ENCODE results near the gene RBFOX1.

The RBFOX1 gene

DNA sequence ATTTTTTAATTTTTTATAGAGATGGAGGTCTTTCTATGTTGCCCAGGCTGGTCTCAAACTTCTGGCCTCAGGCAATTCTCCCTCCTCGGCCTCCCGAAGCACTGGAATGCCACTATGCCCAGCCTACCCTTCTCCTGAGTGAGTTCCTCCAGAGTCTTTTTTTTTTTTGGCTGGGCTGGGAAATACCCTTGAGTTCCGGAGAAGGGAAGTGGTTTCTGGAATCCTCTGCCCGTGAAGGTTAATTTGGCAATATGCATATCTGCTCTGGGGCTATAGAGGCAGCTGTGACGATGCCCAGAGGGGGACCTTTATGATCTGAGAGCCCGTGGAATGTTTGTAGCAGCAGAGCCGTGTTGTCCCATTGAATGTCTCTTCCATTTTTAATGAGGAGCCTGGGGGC, 217.5 kb downstream of the RBFOX1 start:
- TF ChIP-seq, protein P1, sequence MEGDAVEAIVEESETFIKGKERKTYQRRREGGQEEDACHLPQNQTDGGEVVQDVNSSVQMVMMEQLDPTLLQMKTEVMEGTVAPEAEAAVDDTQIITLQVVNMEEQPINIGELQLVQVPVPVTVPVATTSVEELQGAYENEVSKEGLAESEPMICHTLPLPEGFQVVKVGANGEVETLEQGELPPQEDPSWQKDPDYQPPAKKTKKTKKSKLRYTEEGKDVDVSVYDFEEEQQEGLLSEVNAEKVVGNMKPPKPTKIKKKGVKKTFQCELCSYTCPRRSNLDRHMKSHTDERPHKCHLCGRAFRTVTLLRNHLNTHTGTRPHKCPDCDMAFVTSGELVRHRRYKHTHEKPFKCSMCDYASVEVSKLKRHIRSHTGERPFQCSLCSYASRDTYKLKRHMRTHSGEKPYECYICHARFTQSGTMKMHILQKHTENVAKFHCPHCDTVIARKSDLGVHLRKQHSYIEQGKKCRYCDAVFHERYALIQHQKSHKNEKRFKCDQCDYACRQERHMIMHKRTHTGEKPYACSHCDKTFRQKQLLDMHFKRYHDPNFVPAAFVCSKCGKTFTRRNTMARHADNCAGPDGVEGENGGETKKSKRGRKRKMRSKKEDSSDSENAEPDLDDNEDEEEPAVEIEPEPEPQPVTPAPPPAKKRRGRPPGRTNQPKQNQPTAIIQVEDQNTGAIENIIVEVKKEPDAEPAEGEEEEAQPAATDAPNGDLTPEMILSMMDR (IDR thresholded peaks at IDR 0.05; ENCODE audit: control insufficient read depth, extremely low read depth, insufficient read depth) = no peak

DNA sequence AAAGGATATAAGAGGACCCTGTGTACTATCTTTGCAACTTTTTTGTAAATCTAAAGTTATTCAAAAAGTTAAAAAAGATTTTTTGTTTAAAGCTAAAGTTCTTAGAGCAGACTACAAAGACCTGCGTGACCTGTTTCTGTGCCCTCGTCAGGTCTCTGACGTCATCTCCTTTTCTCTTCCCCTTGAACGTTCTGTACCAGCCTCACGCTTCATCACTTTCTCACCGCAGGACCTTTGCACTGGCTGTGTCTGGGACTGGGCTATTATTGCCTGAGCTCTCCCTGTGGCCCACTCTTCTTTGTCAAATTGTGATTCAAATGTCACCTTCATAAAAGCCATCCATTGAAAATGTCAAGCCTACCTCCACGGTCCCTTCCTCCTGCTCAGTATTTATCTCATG, 222.8 kb downstream of the RBFOX1 start:
- H3K4me3 ChIP-seq (ENCODE audit: low read depth, low read length) = no peak overlapping the region
- DNase-seq (ENCODE audit: low read depth) = no peak
- TF ChIP-seq, protein P1 (IDR thresholded peaks at IDR 0.05; ENCODE audit: control insufficient read depth, extremely low read depth, insufficient read depth) = no peak

More for the DNA sequence above, 217.5 kb downstream of the RBFOX1 start:
- no peak for DNase-seq (ENCODE audit: low read depth)
- H3K4me3 ChIP-seq (ENCODE audit: low read depth, low read length) = no peak overlapping the region

DNA sequence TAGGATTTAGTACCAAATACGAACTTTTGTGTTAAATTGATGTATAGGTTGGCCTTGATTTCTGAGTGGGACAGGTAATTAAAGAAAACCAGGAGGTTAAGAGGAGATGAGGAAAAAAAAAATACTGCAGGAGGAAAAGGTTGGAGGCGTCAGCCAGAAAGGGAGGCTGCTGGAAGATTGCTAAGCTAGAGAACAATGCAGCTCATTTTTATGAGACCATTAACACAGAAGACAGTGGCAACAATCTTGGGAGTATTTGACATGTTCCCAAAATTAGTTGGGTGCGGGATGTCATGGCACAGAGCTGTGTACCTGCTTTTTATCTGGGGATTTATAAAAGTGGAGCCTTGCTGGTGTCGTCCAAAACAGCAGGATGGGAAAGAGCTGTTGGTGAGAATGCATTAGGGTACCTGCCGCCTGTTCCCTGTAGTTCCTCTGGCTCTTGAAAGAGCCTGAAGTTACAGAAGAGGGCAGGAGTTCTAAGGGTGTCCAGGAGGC, 229.3 kb downstream of the RBFOX1 start:
- no peak overlapping the region for H3K4me3 ChIP-seq (ENCODE audit: low read depth, low read length)
- TF ChIP-seq, protein P1 (IDR thresholded peaks at IDR 0.05; ENCODE audit: control insufficient read depth, extremely low read depth, insufficient read depth) = no peak
- no peak for DNase-seq (ENCODE audit: low read depth)

- TF ChIP-seq, protein P1 (IDR thresholded peaks at IDR 0.05; ENCODE audit: control insufficient read depth, extremely low read depth, insufficient read depth) = no peak
- no peak for DNase-seq (ENCODE audit: low read depth)
- H3K4me3 ChIP-seq (ENCODE audit: low read depth, low read length) = no peak overlapping the region
These were observed 233.7 kb downstream of the RBFOX1 start for GRCh38 chr16:7566360-7566759.

- TF ChIP-seq, protein P1 (IDR thresholded peaks at IDR 0.05; ENCODE audit: control insufficient read depth, extremely low read depth, insufficient read depth) = no peak
- no peak for DNase-seq (ENCODE audit: low read depth)
- H3K4me3 ChIP-seq (ENCODE audit: low read depth, low read length) = no peak overlapping the region
These were observed 238.7 kb downstream of the RBFOX1 start for GRCh38 chr16:7571366-7571765.

GRCh38 chr16:7577588-7577987, 244.9 kb downstream of the RBFOX1 start:
- TF ChIP-seq, protein P1 (IDR thresholded peaks at IDR 0.05; ENCODE audit: control insufficient read depth, extremely low read depth, insufficient read depth) = no peak
- no peak overlapping the region for H3K4me3 ChIP-seq (ENCODE audit: low read depth, low read length)
- DNase-seq (ENCODE audit: low read depth) = no peak

GRCh38 chr16:7579454-7579853, 246.8 kb downstream of the RBFOX1 start:
- DNase-seq (ENCODE audit: low read depth) = no peak
- TF ChIP-seq, protein P1 (IDR thresholded peaks at IDR 0.05; ENCODE audit: control insufficient read depth, extremely low read depth, insufficient read depth) = no peak
- no peak overlapping the region for H3K4me3 ChIP-seq (ENCODE audit: low read depth, low read length)

All from LNCaP clone FGC (cell line).